Esophagus muscularis mucosa (tissue), 4 donors: ENCODE results near the gene TEX54.

Experiments used
- EP300 ChIP-seq: sonication (generic); formaldehyde crosslinking; IDR thresholded peaks from one replicate; pipeline ENCODE4 v1.6.1; 2017; ENCODE audit warnings: antibody characterized with exemption
- POLR2A ChIP-seq: fragments of 450-650 bp; IDR thresholded peaks from one replicate; pipeline ENCODE4 v1.6.1; 2017; ENCODE audit warnings: antibody characterized with exemption, moderate library complexity, mild to moderate bottlenecking, low read depth
- POLR2AphosphoS5 ChIP-seq, 2 donors: sonication (generic); formaldehyde crosslinking; IDR thresholded peaks; one replicate each; pipeline ENCODE4 v1.6.1; 2017; ENCODE audit warnings: antibody characterized with exemption in 2 of 2
- TF ChIP-seq, protein P1 (sequence below), 3 experiments: fragments of 200-600 bp in 2 of 3; fragments of 450-650 bp in 1 of 3; sonication (generic) in 2 of 3; IDR thresholded peaks; one replicate each; pipeline ENCODE4 v1.5.1; 2017 to 2019; ENCODE audit warnings: antibody characterized with exemption in 3 of 3, mild to moderate bottlenecking in 2 of 3, moderate library complexity in 1 of 3

DNA sequence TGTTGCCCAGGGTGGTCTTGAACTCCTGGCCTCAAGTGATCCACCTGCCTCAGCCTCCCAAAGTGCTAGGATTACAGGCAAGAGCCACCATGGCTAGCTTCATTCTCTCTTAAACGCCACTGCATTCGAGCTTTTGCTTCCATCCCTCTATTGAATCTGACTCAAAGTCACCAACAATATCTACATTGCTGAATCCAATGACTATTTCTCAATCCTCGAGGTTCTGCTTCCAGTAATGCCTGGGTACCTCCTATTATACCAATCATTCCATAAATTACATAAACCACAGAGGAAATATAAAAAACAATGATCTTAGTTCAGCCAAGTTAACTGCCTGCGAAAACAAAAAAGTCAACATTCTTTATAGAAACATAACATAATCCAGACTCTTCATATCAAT, 15.5 kb downstream of the TEX54 start:
- TF ChIP-seq, protein P1, sequence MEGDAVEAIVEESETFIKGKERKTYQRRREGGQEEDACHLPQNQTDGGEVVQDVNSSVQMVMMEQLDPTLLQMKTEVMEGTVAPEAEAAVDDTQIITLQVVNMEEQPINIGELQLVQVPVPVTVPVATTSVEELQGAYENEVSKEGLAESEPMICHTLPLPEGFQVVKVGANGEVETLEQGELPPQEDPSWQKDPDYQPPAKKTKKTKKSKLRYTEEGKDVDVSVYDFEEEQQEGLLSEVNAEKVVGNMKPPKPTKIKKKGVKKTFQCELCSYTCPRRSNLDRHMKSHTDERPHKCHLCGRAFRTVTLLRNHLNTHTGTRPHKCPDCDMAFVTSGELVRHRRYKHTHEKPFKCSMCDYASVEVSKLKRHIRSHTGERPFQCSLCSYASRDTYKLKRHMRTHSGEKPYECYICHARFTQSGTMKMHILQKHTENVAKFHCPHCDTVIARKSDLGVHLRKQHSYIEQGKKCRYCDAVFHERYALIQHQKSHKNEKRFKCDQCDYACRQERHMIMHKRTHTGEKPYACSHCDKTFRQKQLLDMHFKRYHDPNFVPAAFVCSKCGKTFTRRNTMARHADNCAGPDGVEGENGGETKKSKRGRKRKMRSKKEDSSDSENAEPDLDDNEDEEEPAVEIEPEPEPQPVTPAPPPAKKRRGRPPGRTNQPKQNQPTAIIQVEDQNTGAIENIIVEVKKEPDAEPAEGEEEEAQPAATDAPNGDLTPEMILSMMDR (IDR thresholded peaks at IDR 0.05), result no peak
- no peak for TF ChIP-seq POLR2AphosphoS5 (IDR thresholded peaks at IDR 0.05)
- no peak for TF ChIP-seq POLR2A
- TF ChIP-seq EP300, result no peak
